ENCODE results near the gene LRRN2. TPM values are rescaled to one million over a fixed set of nuclear protein-coding genes. Genes with fewer than 3 reads are reported as not detected.

LRRN2 gene
- total and polyA plus RNA-seq, 2 experiments from 2014 or later = 0.74 to 2.6 TPM

GRCh38 chr1:204695692-204696091 is 10.2 kb upstream of the LRRN2 start (continued):
- TF ChIP-seq REST (IDR thresholded peaks at IDR 0.05; ENCODE audit: unreplicated experiment) = no peak
- TF ChIP-seq JUNB (IDR thresholded peaks at IDR 0.05; ENCODE audit: unreplicated experiment) = no peak
- TF ChIP-seq ZNF114 (CRISPR knock-in tag; IDR thresholded peaks at IDR 0.05) = no peak
- no peak for TF ChIP-seq STAT1 (IDR thresholded peaks at IDR 0.05; ENCODE audit: unreplicated experiment)
- TF ChIP-seq POLR2AphosphoS5 (IDR thresholded peaks at IDR 0.05; ENCODE audit: low read depth) = no peak
- no peak for TF ChIP-seq ETS1 (IDR thresholded peaks at IDR 0.05)
- no peak for TF ChIP-seq EZH2 (IDR thresholded peaks at IDR 0.05; ENCODE audit: low read depth, unreplicated experiment)

GRCh38 chr1:204694145-204694544 is 8.6 kb upstream of the LRRN2 start:
- Histone ChIP-seq H4K20me1 (replicated peaks; ENCODE audit: insufficient read depth) (no peaks in the 10 kb centered on the region; the same call in 1 of the 2 replicates), H3K4me1 (ENCODE audit: insufficient read depth) (peaks cover 23% of the 10 kb centered on the region; the same call in 1 of the 2 replicates), H3K27ac (ENCODE audit: low read depth) (no peak overlapping the region), H3K4me2 (no peak overlapping the region), H3F3A (replicated peaks; ENCODE audit: low read depth) (peaks cover 5% of the 10 kb centered on the region; the same call in 1 of the 2 replicates), H3K36me3 (ENCODE audit: insufficient read depth) (no peaks in the 10 kb centered on the region), H3K79me2 (replicated peaks; ENCODE audit: insufficient read depth) (no peaks in the 10 kb centered on the region), H3K9me2 (ENCODE audit: insufficient read depth) (no peaks in the 10 kb centered on the region), H2AFZ (peak overlapping the region; percentile 28; the same call in 1 of the 2 replicates), H3K27me3 (ENCODE audit: insufficient read depth) (no peaks in the 10 kb centered on the region), H3K4me3 (no peak overlapping the region)
- H3K9me3 Mint-ChIP-seq = no peaks in the 10 kb centered on the region
- DNase-seq (ENCODE audit: low spot score) (no peak), ATAC-seq (no peak)
- peaks cover 30% of the 10 kb centered on the region for H3K4me1 Mint-ChIP-seq
- H3K27me3 Mint-ChIP-seq (ENCODE audit: insufficient read depth, low read depth, poor library complexity) = peaks cover 11% of the 10 kb centered on the region
- no peaks in the 10 kb centered on the region for H3K36me3 Mint-ChIP-seq (ENCODE audit: low read depth)
- H3K4me3 Mint-ChIP-seq = no peak overlapping the region
- no peak overlapping the region for H3K27ac Mint-ChIP-seq
- TF ChIP-seq EZH2 (IDR thresholded peaks at IDR 0.05; ENCODE audit: low read depth, unreplicated experiment) (no peak), STAT1 (IDR thresholded peaks at IDR 0.05; ENCODE audit: unreplicated experiment) (no peak), ZNF331 (CRISPR knock-in tag; IDR thresholded peaks at IDR 0.05; ENCODE audit: low read depth) (no peak), JUNB (IDR thresholded peaks at IDR 0.05; ENCODE audit: unreplicated experiment) (no peak)

- Mint-ChIP-seq H3K9me3 (no peaks in the 10 kb centered on the region), H3K4me1 (peaks cover 30% of the 10 kb centered on the region), H3K36me3 (ENCODE audit: low read depth) (no peaks in the 10 kb centered on the region), H3K4me3 (no peak overlapping the region), H3K27ac (no peak overlapping the region), H3K27me3 (ENCODE audit: insufficient read depth, low read depth, poor library complexity) (peaks cover 13% of the 10 kb centered on the region)
- H2AFZ ChIP-seq = peak overlapping the region; percentile 67
- H3K36me3 ChIP-seq (ENCODE audit: insufficient read depth) = no peaks in the 10 kb centered on the region
- no peaks in the 10 kb centered on the region for H3K9me2 ChIP-seq (ENCODE audit: insufficient read depth)
- H3K4me2 ChIP-seq = peak overlapping the region; percentile 14; the same call in 1 of the 2 replicates
- H4K20me1 ChIP-seq (replicated peaks; ENCODE audit: insufficient read depth) = no peaks in the 10 kb centered on the region
- H3K27me3 ChIP-seq (ENCODE audit: insufficient read depth) = peaks cover 7% of the 10 kb centered on the region
- H3K4me3 ChIP-seq = no peak overlapping the region
- H3K27ac ChIP-seq (ENCODE audit: low read depth) = no peak overlapping the region
- ATAC-seq (peak; percentile 98), DNase-seq (ENCODE audit: low spot score) (peak; percentile 74)
- H3K4me1 ChIP-seq (ENCODE audit: insufficient read depth) = peaks cover 23% of the 10 kb centered on the region; the same call in 1 of the 2 replicates
- H3F3A ChIP-seq (replicated peaks; ENCODE audit: low read depth) = peaks cover 5% of the 10 kb centered on the region; the same call in 1 of the 2 replicates
- H3K79me2 ChIP-seq (replicated peaks; ENCODE audit: insufficient read depth) = no peaks in the 10 kb centered on the region
- no peak for TF ChIP-seq REST (IDR thresholded peaks at IDR 0.05; ENCODE audit: unreplicated experiment)
- no peak for TF ChIP-seq POLR2AphosphoS5 (IDR thresholded peaks at IDR 0.05; ENCODE audit: low read depth)
- TF ChIP-seq NANOG (IDR thresholded peaks at IDR 0.05; ENCODE audit: borderline replicate concordance) = no peak
- TF ChIP-seq EZH2 (IDR thresholded peaks at IDR 0.05; ENCODE audit: low read depth, unreplicated experiment) = no peak
- TF ChIP-seq JUNB (IDR thresholded peaks at IDR 0.05; ENCODE audit: unreplicated experiment) = no peak
- no peak for TF ChIP-seq CREB1 (CRISPR knock-in tag; IDR thresholded peaks at IDR 0.05; ENCODE audit: low read depth)
- TF ChIP-seq CTCF (conservative IDR thresholded peaks at IDR 0.05; ENCODE audit: low read depth in 2 of 2) = no peak
Measured at GRCh38 chr1:204692841-204693356, 7.4 kb upstream of the LRRN2 start.

Data from GM23338 (cell line).